Motor neuron (in vitro differentiated cells): ENCODE data around the gene RMI2. TPM values are rescaled to one million over a fixed set of nuclear protein-coding genes. Genes with fewer than 3 reads are reported as not detected.
A peak's percentile ranks its signal among the peaks of the same experiment; 100 is the strongest.

Source experiments
- ATAC-seq, 8 experiments: fragments of 200-7000 bp; cut with Tn5 transposase; replicated peaks in 6 of 8; 2 replicates each; pipeline ENCODE4 v1.8.0; 2021; ENCODE audit warnings: mild to moderate bottlenecking in 8 of 8, moderate library complexity in 8 of 8
- H3K27ac ChIP-seq, 2 donors: fragments of 250-450 bp; sonication (Bioruptor Pico); 2 replicates each; pipeline ENCODE4 v1.9.0; 2021; ENCODE audit warnings: antibody characterized with exemption in 2 of 2, mild to moderate bottlenecking in 2 of 2, moderate library complexity in 1 of 2
- H3K4me1 ChIP-seq, 2 donors: fragments of 250-450 bp; sonication (Bioruptor Pico); replicated peaks in 1 of 2; 2 replicates each; pipeline ENCODE4 v1.6.1; 2021; ENCODE audit warnings: antibody characterized with exemption in 2 of 2, mild to moderate bottlenecking in 2 of 2, moderate library complexity in 1 of 2
- H3K4me3 ChIP-seq, 5 donors: fragments of 250-450 bp; sonication (Bioruptor Pico); 2 replicates each; pipeline ENCODE4 v1.9.0; 2021; ENCODE audit warnings: antibody characterized with exemption in 5 of 5, mild to moderate bottlenecking in 5 of 5, moderate library complexity in 4 of 5
- WGBS, 10 experiments: fragments of 450-650 bp; shearing (Covaris generic); methylation state at CpG; one replicate each; pipeline ENCODE4 v1.0.0; 2022; 5-methylcytosine and 5-hydroxymethylcytosine counted together
- in situ Hi-C, 9 experiments: fragments of 400-800 bp; cut with MboI; loops; one replicate each; pipeline ENCODE4 v1.15.0; 2021; ENCODE audit warnings: low sequenced_read_pairs in 9 of 9, low pct_unique_long_range_greater_than_20kb in 2 of 9; ENCODE audit not compliant: unreplicated experiment in 9 of 9
- total RNA-seq, 8 experiments: library from RNA; unstranded; fragments of 300-600 nt; gene quantifications; 2 replicates each; pipeline versions ENCODE4 v1.2.3 to v1.2.4, GENCODE V29; 2022

Gene RMI2
- total RNA-seq, 8 experiments from 2014 or later: 1.6 to 22.7 (median 5.2) TPM

DNA sequence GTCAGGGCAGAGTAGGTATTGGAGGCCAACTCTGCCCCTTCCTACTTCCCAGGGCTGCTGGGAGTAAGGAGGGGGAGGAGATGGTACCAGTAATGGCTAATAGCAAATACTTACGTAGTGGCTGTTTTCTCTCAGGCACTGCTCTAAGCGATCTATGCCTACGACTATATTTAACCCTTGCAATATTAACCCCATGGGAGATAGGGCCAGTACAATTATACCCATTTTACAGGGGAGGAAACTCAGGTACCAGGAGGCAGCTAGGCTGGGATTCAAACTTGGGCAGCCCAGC is 50.6 kb downstream of the RMI2 start:
- Histone ChIP-seq H3K4me3 (no peak overlapping the region), H3K4me1 (peaks cover 11 to 12% of the 10 kb centered on the region in 2 donors), H3K27ac (no peak overlapping the region)
- 0 to 41% (median 18%) methylated on average over 1 to 3 of the region's 3 CpGs; no CpG with 5 or more reads in 6 of the 10 experiments for WGBS, 10 experiments
- ATAC-seq: no peak
- in situ Hi-C loops: loop anchor here in 5 of 9 experiments (10.0 to 25.0 kb wide), 5 partner anchors 316 to 666 kb away; no protein-coding TSS in a partner anchor

DNA sequence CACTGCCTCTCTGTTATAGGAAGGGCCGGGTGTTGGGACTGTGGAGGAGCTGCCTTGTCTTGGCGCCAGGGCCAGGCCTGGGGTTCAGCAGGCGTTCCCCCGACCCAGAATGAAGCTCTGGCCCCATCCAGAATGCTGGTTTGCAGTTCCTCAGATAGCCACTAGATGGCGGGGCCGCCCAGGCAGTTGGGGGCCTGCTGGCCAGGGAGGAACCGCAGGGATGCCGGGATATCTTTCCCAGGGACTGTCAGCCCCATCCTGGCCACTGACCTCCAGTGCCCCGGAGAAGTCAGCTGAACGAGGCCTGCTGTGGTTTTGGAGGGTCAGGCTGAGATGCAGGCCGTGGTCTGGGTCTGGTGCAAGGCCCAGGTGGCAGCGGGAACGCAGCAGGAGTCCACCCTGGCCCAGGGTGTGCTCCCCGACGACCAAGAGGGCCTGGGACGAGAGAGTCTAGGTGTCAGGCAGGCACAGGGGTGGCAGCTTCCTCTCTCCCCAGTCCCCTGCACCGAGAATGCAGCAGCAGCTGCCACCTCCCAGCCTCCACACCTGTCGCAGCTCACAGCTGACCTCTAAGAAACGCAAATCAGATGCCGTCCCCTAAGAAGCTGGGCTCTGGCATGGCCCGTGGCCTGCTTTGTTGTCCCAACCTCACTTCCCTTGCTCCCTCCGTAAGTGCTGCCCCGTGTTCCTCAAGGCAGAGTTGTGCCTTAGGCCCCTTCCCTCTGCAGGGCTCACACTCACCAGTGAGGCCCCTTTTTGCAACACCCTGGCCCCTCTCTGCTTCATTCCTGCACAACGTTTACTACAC is 51.2 kb downstream of the RMI2 start:
- in situ Hi-C loops: loop anchor here in 5 of 9 experiments (10.0 to 25.0 kb wide), 5 partner anchors 316 to 666 kb away; no protein-coding TSS in a partner anchor
- 10 to 100% (median 41%) methylated on average over 3 to 13 of the region's 24 CpGs; no CpG with 5 or more reads in 5 of the 10 experiments for WGBS, 10 experiments
- Histone ChIP-seq H3K4me1 (peaks cover 6 to 7% of the 10 kb centered on the region in 2 donors), H3K4me3 (no peak overlapping the region), H3K27ac (no peak overlapping the region)
- peak; percentile 90 to 97 (median 92) for ATAC-seq

DNA sequence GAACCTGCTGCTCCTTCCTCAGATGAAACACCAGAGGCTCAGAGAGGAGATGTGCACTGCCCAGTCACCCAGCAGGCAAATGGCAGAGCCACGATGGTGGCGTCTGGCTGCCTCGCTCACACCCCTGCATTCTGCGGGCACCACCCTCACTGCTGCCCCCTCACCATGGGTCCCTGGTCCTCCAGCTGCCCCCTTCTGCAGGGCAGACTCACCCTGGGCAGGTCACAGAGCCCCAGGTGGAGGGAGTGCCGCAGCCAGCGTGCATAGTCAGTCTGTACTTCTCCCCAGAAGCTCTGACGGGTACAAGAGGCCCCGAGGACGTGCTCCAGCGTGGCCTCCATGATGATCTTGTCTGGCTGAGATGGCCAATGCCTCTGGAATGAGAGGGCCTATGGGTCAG is 52.9 kb downstream of the RMI2 start:
- in situ Hi-C loops: loop anchor here in 5 of 9 experiments (10.0 to 25.0 kb wide), 5 partner anchors 314 to 664 kb away; no protein-coding TSS in a partner anchor
- WGBS, 10 experiments: 89 to 100% (median 100%) methylated on average over 1 to 5 of the region's 10 CpGs; no CpG with 5 or more reads in 5 of the 10 experiments
- Histone ChIP-seq H3K4me1 (peaks cover 0 to 9% of the 10 kb centered on the region in 2 donors), H3K4me3 (no peak overlapping the region), H3K27ac (no peak overlapping the region)
- ATAC-seq: no peak

DNA sequence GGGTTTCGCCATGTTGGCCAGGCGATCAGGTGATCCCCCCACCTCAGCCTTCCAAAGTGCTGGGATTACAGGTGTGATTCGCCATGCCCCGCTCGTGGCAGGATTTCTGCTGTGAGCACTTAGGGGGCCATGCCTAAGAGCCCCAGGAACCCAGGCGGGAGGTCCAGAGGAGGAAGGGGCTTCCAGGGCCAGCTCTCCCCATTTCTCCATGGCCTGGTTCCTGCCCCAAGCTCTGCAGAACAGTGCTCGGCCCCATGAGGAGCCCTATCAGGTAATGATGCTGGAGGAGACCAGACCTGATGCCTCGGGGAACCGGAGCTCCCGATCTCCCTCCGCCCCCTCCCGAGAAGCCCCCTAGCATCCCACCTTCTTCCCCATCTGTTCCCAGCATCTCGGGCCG is 53.6 kb downstream of the RMI2 start:
- 67 to 100% (median 78%) methylated on average over 1 to 5 of the region's 14 CpGs; no CpG with 5 or more reads in 6 of the 10 experiments for WGBS, 10 experiments
- no peak for ATAC-seq
- Histone ChIP-seq H3K4me1 (peaks cover 0 to 9% of the 10 kb centered on the region in 2 donors), H3K27ac (no peak overlapping the region), H3K4me3 (no peak overlapping the region)
- in situ Hi-C loops: loop anchor here in 5 of 9 experiments (10.0 to 25.0 kb wide), 5 partner anchors 313 to 663 kb away; no protein-coding TSS in a partner anchor

DNA sequence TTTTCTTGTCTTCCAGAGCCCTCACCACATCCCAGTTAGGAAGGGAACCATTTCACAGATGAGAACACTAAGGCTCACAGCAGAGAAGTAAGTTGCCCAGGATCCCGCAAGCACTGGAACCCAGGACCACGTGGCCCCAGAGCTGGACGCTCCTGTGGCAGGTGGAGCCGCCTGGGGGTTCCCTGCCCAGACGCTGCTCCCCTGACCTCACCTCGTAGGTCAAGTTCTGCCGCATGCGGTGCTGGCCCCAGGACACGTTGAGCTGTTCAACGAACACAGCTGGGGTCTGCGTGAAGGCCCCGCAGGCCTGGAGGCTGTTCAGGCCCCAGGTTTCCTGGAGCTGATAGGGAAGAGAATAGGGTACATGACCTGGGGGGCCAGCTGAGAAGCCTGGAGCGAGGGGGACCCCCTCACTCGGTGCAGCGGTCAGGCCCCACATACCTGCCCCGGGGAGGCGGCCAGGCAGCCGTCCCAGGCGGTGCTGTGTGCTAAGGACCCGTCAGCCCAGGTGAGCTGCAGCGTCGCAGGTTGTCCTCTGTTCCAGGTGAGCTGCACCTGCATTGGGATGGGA is 54.1 kb downstream of the RMI2 start:
- WGBS, 10 experiments: 81 to 100% (median 90%) methylated on average over 3 to 4 of the region's 22 CpGs; no CpG with 5 or more reads in 5 of the 10 experiments
- Histone ChIP-seq H3K4me1 (peaks cover 0 to 9% of the 10 kb centered on the region in 2 donors), H3K27ac (no peak overlapping the region), H3K4me3 (no peak overlapping the region)
- in situ Hi-C loops: loop anchor here in 5 of 9 experiments (10.0 to 25.0 kb wide), 5 partner anchors 313 to 663 kb away; no protein-coding TSS in a partner anchor
- ATAC-seq: no peak

DNA sequence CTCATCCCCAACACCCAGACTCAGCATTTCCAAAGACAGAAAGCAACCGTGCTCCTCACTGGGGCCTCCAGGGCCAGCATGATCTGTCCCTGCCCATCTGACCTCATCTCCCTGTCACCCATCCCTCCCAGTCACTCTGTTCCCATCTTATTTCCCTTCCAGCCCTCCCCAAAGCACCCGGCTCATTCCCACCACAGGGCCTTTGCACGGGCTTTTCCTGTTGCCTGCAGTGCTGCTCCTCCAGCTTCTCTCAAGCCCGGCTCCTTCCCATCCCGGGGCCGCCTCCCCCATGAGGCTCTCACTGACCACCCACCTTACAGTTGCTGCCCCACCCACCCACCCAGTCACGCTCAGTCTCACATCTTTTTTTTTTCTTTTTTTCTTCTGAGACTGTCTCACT is 54.8 kb downstream of the RMI2 start:
- no peak overlapping the region for H3K27ac ChIP-seq
- no peak overlapping the region for H3K4me3 ChIP-seq
- 67 to 100% methylated on average over 1 of the region's 7 CpGs; no CpG with 5 or more reads in 8 of the 10 experiments for WGBS, 10 experiments
- in situ Hi-C loops: loop anchor here in 5 of 9 experiments (10.0 to 25.0 kb wide), 5 partner anchors 237 to 662 kb away; no protein-coding TSS in a partner anchor
- peaks cover 0 to 9% of the 10 kb centered on the region in 2 donors for H3K4me1 ChIP-seq
- no peak for ATAC-seq

Other genes with a start within 250 kb of the RMI2 start
- gene SOCS1, start 89.3 kb upstream of the RMI2 start, total RNA-seq: 10 to 100 TPM in 2 of 8 experiments, 1 to 10 TPM in 5, under 1 TPM in 1; 0.92 to 42.1 (median 3.5) TPM
- under 1 TPM in 6 of 8 experiments, not detected in 2; 0.17 to 0.66 (median 0.55) TPM for gene TNP2, start 76.1 kb upstream of the RMI2 start, total RNA-seq
- 1 to 10 TPM in 1 of 8 experiments, not detected in 7; 1.9 TPM for gene PRM3, start 71.8 kb upstream of the RMI2 start, total RNA-seq
- gene PRM2, start 69.0 kb upstream of the RMI2 start, total RNA-seq: under 1 TPM in 1 of 8 experiments, not detected in 7; 0.47 TPM
- not detected for gene PRM1, start 64.1 kb upstream of the RMI2 start, total RNA-seq
- 10 to 100 TPM; 11.0 to 73.6 (median 27.5) TPM for gene LITAF, start 241.5 kb downstream of the RMI2 start, total RNA-seq